GM18498 (cell line): ENCODE results near the gene KLK8.

Experiments
- ATAC-seq: cut with Tn5 transposase; IDR thresholded peaks from one replicate; pipeline ENCODE4 v1.9.1; 2021; ENCODE audit warnings: mild to moderate bottlenecking, moderate library complexity; ENCODE audit not compliant: unreplicated experiment

Gene KLK8

GRCh38 chr19:51018745-51019543, 17.5 kb upstream of the KLK8 start:
- ATAC-seq = no peak

DNA sequence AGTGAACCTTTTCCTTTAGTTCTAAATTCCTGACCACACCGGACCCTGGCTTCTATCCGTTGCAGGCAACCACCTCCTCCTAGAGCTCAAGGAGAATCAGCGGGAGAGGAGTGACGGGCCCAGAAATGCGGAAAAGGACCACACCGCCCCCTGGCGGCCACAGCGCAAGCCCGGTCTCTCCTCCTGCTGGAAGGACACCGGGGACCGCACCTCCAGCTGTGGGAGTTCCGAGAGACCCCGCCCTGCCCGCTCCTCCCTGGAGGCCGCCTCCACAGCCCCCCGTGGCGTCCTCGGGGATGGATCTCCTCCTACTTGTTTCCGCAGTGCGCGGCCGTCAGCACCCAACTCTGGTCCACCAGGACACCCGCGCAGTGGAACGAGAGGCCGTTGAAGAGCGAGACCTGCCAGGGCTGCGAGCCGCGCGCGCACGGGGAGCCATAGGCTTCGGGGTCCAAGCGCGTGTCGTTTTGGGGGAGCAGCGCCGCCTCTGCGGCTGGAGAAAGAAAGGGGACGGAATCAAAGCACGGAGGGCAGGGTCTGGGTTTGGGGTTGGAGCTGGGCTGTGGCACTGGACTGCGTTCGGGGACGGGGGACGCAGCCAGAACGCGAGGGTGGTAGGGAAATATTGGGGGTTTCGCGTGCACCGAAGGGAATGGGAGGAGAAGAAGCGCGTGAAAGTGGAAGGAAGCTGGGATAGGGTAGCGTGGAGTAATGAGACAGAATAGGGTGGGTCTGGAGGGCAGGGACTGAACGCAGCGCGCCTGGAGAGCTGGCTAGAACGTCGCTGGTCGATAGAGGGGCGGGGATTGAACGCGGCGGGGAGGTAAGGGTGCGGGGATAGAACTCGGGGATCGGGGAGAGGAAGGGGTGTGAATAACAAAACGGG, 15.6 kb upstream of the KLK8 start:
- no peak for ATAC-seq

DNA sequence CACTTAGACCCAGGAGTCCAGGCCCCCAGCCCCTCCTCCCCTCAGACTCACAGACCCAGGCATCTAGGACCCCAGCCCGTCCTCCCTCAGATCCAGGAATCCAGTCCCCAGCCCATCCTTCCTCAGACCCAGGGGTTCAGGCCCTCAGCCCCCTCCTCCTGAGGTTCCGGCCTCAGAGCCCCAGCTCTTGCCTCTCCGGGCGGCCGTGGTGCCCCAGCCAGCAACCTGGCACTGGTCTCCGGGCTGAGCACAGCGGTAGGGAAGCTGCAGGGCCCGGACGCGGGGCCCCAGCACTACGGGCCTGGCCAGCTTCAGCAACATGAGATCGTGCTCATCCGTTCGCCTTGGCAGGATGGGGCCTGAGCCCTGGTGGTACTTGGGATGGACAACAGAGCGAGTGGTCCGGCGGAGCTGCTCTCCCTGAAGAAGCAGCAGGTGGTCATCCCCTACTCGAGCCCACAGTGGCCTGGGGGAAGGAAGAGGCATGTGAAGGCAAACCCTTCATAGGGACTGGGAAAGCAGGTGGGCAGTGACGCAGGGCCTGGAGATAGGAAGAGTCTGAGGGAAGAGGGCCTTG, 14.4 kb upstream of the KLK8 start:
- no peak for ATAC-seq

DNA sequence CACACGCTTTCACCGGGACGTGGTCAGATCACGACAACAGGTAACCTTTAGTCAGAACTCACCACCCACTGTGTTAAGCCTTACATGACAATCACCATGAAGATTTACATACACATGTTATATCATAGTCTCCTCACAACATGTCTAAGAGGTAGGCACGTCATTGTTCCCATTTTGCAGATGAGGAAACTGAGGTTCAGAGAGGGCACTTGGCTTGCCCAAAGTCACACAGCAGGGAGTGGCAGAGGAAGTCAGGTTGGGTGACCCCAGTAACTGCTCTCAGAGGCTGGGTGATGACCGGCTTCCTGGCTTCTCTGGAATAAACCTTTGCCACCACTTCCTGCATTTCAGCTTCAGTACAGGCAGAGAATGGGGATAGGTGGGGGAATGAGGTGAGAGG, 12.8 kb upstream of the KLK8 start:
- no peak for ATAC-seq

DNA sequence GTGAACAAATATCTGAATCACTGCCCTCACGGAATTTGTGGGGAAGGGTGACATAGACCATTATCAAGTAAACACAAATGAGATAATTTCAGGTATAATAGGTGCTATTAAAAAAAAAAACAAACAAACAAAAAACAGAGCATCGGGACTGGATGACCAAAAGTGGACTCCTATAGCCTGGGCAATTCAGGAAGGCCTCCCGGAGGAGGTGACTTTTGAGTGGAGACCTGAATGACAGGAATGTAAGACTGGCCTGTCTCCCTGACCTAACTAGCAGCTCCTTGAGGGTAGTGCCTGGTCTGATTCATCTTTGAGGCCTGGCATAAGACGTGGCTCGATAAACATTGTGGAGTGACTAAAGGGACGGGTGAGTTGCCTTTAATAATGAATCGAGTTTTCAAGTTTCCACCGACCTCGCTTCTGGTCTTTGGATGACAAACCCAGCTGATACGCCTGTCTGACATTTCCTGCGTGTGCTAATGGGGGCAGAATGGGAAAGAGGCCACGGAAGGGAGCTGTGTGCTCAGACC, 11.3 kb upstream of the KLK8 start:
- ATAC-seq = no peak

- no peak for ATAC-seq
These were observed 8.8 kb upstream of the KLK8 start for GRCh38 chr19:51010066-51010795.

GRCh38 chr19:51009061-51009891, 7.9 kb upstream of the KLK8 start:
- no peak for ATAC-seq

DNA sequence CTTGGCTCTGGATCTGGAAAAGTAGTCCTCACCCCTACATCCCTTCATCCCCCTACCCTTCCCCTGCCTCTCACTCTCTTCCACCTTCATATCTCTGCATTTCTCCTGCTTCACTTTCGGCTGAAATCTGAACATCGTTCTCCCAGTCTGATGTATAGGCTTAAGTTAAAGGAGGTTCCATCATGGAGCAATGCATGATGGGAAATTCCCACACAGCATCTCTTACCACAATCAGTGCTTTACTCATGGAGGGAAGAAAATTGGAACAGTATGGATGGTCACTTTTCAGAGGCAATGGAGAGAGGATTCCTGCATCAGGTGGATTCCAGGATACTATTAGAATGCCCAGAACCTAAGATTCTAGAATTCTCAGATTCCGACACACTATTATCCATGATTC, 6.1 kb upstream of the KLK8 start:
- no peak for ATAC-seq

GRCh38 chr19:51006406-51006805, 5.0 kb upstream of the KLK8 start:
- no peak for ATAC-seq

DNA sequence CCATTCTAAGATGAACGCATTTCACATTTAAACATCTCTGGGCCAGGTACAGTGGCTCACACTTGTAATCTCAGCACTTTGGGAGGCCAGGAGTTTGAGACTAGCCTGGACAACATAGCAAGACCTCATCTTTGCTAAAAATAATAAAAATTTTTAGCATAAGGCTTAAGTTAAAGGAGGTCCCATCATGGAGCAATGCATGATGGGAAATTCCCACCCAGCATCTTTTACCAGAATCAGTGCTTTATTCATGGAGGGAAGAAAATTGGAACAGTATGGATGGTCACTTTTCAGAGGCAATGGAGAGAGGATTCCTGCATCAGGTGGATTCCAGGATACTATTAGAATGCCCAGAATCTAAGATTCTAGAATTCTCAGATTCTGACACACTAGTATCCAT, 3.8 kb upstream of the KLK8 start:
- no peak for ATAC-seq

- no peak for ATAC-seq
These were observed 1.9 kb upstream of the KLK8 start for GRCh38 chr19:51003316-51003715.

- ATAC-seq = no peak
These were observed 1.3 kb upstream of the KLK8 start for GRCh38 chr19:51002542-51003311.

GRCh38 chr19:51002089-51002532, 707 bp upstream of the KLK8 start:
- ATAC-seq = no peak

GRCh38 chr19:51000981-51001380, 423 bp downstream of the KLK8 start:
- ATAC-seq = no peak

DNA sequence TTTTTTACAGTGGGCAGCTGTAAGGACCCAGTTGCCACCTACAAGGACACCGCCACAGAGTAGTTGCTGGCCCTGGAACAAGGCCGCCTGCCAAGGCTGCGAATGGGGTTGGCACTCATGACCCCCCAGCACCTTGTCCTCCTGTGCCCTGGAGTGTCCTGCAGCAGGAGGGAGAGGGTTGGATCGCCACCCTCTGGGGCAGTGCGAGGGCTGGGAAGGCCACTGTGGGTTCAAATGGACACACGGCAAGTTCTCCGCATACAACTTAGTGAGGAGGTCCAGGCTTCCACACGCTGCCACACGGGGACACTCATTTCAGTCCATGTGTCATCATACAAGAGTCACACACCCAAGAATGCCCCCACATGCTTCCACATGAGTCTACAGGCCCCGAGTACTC, 978 bp downstream of the KLK8 start:
- ATAC-seq = no peak

DNA sequence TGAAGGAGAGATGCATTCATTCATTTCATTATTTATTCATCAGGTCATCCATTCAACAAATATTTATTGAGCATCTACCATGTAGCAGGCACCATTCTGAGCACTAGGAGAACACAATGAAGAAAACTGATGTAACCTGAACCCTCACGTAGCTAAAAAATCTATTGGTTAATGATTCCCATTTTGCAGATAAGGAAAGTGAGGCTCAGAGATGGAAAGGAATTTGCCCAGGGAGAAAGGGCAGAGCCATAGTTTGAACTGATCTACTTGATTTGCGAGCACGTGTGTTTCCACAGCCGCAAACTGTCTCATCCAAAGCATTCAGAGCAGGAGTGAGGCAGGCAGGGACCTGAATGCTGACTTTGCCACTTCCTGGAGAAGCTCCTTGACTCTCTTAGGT, 2.7 kb downstream of the KLK8 start:
- no peak for ATAC-seq

DNA sequence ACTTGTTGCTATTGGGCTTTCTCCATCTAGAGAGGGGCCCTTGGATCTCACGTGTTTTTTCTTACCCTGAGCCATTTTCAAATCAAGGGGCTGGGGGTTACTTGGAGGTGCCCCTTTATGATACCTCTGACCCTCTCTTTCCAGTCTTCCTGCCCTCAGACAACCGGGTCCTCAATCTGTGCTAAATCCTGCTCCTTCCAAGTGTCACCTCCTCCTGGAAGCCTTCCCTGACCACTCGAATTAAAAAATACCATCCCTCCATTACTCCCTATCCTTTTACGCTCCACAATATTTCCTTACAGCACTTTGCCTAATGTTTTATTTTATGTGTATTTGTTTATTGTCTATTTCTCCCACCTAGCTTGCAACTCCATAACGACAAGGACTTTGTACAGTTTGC, 3.3 kb downstream of the KLK8 start:
- no peak for ATAC-seq

GRCh38 chr19:50994129-50994528, 7.3 kb downstream of the KLK8 start:
- ATAC-seq = no peak

DNA sequence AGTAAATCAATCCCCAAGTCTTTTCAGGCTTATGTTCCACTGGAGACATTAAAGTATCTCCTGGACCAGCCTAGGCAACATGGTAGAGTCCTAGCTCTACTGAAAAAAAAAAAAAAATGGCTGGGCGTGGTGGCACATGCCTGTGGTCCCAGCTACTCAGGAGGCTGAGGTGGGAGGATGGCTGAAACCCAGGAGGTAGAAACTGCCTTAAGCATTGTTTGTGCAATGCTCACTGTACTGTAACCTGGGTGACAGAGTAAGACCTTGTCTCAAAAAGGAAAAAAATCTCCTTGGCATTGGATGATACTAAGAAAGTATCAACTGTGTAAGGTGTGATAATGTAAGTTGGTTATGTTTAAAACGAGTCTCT, 8.8 kb downstream of the KLK8 start:
- ATAC-seq = no peak
